Hepatocyte (in vitro differentiated cells): Measurements from ENCODE around the gene VEGFD.

Experiments
- EZH2 ChIP-seq: fragments of 200-600 bp; sonication (generic); IDR thresholded peaks from 2 replicates; pipeline ENCODE4 v1.6.1; 2016; ENCODE audit warnings: antibody characterized with exemption, mild to moderate bottlenecking, borderline replicate concordance
- EZH2phosphoT487 ChIP-seq: fragments of 200-600 bp; sonication (generic); IDR thresholded peaks from one replicate; pipeline ENCODE4 v1.6.1; 2018; ENCODE audit warnings: antibody characterized with exemption, mild to moderate bottlenecking, low read depth, moderate library complexity; ENCODE audit not compliant: unreplicated experiment, severe bottlenecking
- TF ChIP-seq, protein P1 (sequence below): fragments of 200-600 bp; sonication (generic); IDR thresholded peaks from 2 replicates; pipeline ENCODE4 v1.5.1; 2016; ENCODE audit warnings: antibody characterized with exemption, mild to moderate bottlenecking; ENCODE audit not compliant: poor library complexity

DNA sequence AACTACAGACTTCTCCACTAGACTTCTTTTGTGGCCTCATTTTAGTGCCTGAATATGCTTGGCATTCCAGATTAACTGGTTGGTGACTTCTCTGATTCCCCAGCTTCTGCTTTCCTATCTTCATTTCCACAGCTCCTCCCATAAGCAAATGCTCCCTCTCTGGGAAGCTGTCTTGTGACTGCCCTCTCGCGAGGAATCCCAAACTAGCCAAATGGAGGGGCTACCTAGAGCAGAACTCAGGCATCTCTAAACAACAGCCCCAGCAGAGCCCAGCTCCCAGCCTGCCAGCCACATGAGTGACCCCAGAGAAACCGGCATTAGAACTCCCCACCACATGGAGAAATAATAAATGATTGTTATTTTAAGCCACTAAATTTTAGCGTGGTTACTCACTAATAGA is 7.6 kb upstream of the VEGFD start:
- TF ChIP-seq EZH2phosphoT487: no peak
- TF ChIP-seq, protein P1, sequence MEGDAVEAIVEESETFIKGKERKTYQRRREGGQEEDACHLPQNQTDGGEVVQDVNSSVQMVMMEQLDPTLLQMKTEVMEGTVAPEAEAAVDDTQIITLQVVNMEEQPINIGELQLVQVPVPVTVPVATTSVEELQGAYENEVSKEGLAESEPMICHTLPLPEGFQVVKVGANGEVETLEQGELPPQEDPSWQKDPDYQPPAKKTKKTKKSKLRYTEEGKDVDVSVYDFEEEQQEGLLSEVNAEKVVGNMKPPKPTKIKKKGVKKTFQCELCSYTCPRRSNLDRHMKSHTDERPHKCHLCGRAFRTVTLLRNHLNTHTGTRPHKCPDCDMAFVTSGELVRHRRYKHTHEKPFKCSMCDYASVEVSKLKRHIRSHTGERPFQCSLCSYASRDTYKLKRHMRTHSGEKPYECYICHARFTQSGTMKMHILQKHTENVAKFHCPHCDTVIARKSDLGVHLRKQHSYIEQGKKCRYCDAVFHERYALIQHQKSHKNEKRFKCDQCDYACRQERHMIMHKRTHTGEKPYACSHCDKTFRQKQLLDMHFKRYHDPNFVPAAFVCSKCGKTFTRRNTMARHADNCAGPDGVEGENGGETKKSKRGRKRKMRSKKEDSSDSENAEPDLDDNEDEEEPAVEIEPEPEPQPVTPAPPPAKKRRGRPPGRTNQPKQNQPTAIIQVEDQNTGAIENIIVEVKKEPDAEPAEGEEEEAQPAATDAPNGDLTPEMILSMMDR: no peak
- no peak for TF ChIP-seq EZH2
